HepG2 (cell line): Measurements from ENCODE around the gene UACA. TPM values are rescaled to one million over a fixed set of nuclear protein-coding genes. Genes with fewer than 3 reads are reported as not detected.
A peak's percentile ranks its signal among the peaks of the same experiment; 100 is the strongest.

Experiments used
- EP300 ChIP-seq, 3 experiments: sonication (generic) in 1 of 3; formaldehyde crosslinking in 1 of 3; IDR thresholded peaks; 2 replicates each; pipeline versions ENCODE4 v1.5.1 to v1.6.1; 2011 to 2020; ENCODE audit warnings: low read depth in 2 of 3, low read length in 2 of 3, borderline replicate concordance in 1 of 3, improper control_type of control experiment in 1 of 3, mild to moderate bottlenecking in 1 of 3, missing genetic modification reagents in 1 of 3, moderate library complexity in 1 of 3
- FOXP1 ChIP-seq, 2 experiments: fragments of 450-650 bp in 1 of 2; IDR thresholded peaks; 2 replicates each; pipeline ENCODE4 v1.6.1; 2017 to 2018; ENCODE audit warnings: antibody characterized with exemption in 1 of 2
- HNRNPUL1 ChIP-seq: fragments of 200-400 bp; formaldehyde crosslinking; IDR thresholded peaks from 2 replicates; pipeline ENCODE4 v1.6.1; 2017; ENCODE audit warnings: low read depth, mild to moderate bottlenecking, low read length, moderate library complexity
- MED1 ChIP-seq: sonication (generic); formaldehyde crosslinking; IDR thresholded peaks from 2 replicates; pipeline ENCODE4 v1.4.0; 2020; ENCODE audit warnings: missing genetic modification reagents
- SALL1 ChIP-seq: sonication (generic); formaldehyde crosslinking; IDR thresholded peaks from 2 replicates; pipeline ENCODE4 v1.8.0; 2022; ENCODE audit warnings: mild to moderate bottlenecking, missing genetic modification reagents
- ZMYM4 ChIP-seq: sonication (generic); formaldehyde crosslinking; IDR thresholded peaks from 2 replicates; pipeline ENCODE4 v1.8.1; 2023; ENCODE audit warnings: mild to moderate bottlenecking, missing genetic modification reagents
- ZNF337 ChIP-seq: sonication (generic); formaldehyde crosslinking; IDR thresholded peaks from 2 replicates; pipeline ENCODE4 v1.5.1; 2020; ENCODE audit warnings: missing genetic modification reagents, low read depth, mild to moderate bottlenecking, borderline replicate concordance
- ZNF776 ChIP-seq: sonication (generic); formaldehyde crosslinking; IDR thresholded peaks from 2 replicates; pipeline ENCODE4 v1.4.0; 2020; ENCODE audit warnings: mild to moderate bottlenecking, missing genetic modification reagents
- polyA plus RNA-seq, 8 experiments: library from polyadenylated mRNA; depleted of rRNA in 3 of 8; stranded (reverse) in 7 of 8; unstranded in 1 of 8; fragments of >200 nt; fragmentation: Illumina TruSeq in 4 of 8; extraction: Trizol in 4 of 8; gene quantifications; 2 replicates each; pipeline versions ENCODE4 v1.2.1 to v1.2.3, GENCODE V29; 2011 to 2016; ENCODE audit warnings: low read depth in 4 of 8, missing spikeins in 1 of 8, mixed read lengths in 1 of 8; ENCODE audit not compliant: insufficient read depth in 1 of 8
- total RNA-seq, 5 experiments: library from RNA; depleted of rRNA; stranded (reverse); fragments of >200 nt; fragmentation: Illumina TruSeq; extraction: Trizol; gene quantifications; 2 replicates each; pipeline ENCODE4 v1.2.3, GENCODE V29; 2016; ENCODE audit warnings: low read depth in 1 of 5
- TF ChIP-seq, protein P1 (sequence below): sonication (generic); formaldehyde crosslinking; IDR thresholded peaks from 2 replicates; pipeline ENCODE4 v1.9.0; 2021; ENCODE audit warnings: missing genetic modification reagents, mild to moderate bottlenecking, borderline replicate concordance
- TF ChIP-seq, protein P2 (sequence below): IDR thresholded peaks from 2 replicates; pipeline ENCODE4 v1.6.1; 2016; ENCODE audit warnings: low read depth
- TF ChIP-seq, protein P3 (sequence below): sonication (generic); formaldehyde crosslinking; IDR thresholded peaks from 2 replicates; pipeline ENCODE4 v1.4.0; 2020; ENCODE audit warnings: missing genetic modification reagents
- TF ChIP-seq, protein P4 (sequence below): sonication (generic); formaldehyde crosslinking; IDR thresholded peaks from 2 replicates; pipeline ENCODE4 v1.8.0; 2022; ENCODE audit warnings: mild to moderate bottlenecking, missing genetic modification reagents

The UACA gene
- total and polyA plus RNA-seq, 2 of the 13 experiments (the other 11 are each of a cell fraction or from before 2014, with no cell fraction given): 17.8 to 39.2 TPM

DNA sequence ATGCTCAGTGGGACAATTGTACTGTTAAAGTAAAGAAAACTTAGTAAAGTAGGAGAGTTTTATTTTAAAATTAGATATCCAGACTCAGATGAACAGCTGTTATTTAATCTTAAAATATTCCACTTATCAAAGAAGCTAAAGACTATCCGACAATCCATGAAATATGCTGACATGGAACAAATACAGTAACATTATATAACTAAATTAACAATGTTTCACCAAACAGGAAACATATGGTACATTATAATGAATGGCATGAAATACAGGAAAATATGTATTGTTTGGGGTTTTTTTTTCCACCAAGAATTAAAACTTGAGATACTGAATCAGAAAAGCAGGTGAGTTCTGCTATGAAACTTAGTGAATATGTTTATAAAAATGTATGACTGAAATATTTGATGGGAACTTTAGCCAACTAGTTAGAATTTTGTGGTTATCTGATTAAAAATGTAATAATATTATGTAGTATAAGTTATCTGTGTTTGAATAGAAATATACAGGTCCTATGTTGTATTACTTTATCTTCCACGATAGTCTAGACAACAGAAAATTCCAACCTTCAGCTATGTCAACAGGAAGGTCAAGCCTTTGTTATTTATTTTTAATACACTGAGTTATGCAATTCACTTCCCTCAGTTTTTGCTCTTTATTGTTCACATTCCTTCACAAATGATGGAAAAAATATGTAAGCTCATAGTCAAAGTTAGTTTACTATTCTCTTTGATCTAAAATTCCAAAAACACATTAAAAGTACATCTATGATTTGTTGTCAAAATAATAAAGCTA, 72.7 kb downstream of the UACA start (continued):
- TF ChIP-seq, protein P1, sequence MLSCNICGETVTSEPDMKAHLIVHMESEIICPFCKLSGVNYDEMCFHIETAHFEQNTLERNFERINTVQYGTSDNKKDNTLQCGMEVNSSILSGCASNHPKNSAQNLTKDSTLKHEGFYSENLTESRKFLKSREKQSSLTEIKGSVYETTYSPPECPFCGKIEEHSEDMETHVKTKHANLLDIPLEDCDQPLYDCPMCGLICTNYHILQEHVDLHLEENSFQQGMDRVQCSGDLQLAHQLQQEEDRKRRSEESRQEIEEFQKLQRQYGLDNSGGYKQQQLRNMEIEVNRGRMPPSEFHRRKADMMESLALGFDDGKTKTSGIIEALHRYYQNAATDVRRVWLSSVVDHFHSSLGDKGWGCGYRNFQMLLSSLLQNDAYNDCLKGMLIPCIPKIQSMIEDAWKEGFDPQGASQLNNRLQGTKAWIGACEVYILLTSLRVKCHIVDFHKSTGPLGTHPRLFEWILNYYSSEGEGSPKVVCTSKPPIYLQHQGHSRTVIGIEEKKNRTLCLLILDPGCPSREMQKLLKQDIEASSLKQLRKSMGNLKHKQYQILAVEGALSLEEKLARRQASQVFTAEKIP (CRISPR knock-in tag): no peak
- TF ChIP-seq FOXP1 (IDR thresholded peaks at IDR 0.05) (no peak), FOXP1 (CRISPR knock-in tag; IDR thresholded peaks at IDR 0.05) (peak; percentile 63), ZNF337 (CRISPR knock-in tag) (no peak), SALL1 (CRISPR knock-in tag) (no peak), ZMYM4 (no peak), EP300 (IDR thresholded peaks at IDR 0.05; ENCODE audit: low read depth in 2 of 2, low read length in 2 of 2) (peak in 1 of 2 experiments; percentile 59; a peak in 1 of 4 replicates), EP300 (CRISPR knock-in tag; IDR thresholded peaks at IDR 0.05; ENCODE audit: borderline replicate concordance) (no peak), HNRNPUL1 (no peak), MED1 (no peak), ZNF776 (no peak)
- TF ChIP-seq, protein P2, sequence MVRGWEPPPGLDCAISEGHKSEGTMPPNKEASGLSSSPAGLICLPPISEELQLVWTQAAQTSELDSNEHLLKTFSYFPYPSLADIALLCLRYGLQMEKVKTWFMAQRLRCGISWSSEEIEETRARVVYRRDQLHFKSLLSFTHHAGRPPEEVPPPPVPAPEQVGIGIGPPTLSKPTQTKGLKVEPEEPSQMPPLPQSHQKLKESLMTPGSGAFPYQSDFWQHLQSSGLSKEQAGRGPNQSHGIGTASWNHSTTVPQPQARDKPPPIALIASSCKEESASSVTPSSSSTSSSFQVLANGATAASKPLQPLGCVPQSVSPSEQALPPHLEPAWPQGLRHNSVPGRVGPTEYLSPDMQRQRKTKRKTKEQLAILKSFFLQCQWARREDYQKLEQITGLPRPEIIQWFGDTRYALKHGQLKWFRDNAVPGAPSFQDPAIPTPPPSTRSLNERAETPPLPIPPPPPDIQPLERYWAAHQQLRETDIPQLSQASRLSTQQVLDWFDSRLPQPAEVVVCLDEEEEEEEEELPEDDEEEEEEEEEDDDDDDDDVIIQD (CRISPR knock-in tag): peak; percentile 42; the same call in 1 of the 2 replicates
- TF ChIP-seq, protein P3, sequence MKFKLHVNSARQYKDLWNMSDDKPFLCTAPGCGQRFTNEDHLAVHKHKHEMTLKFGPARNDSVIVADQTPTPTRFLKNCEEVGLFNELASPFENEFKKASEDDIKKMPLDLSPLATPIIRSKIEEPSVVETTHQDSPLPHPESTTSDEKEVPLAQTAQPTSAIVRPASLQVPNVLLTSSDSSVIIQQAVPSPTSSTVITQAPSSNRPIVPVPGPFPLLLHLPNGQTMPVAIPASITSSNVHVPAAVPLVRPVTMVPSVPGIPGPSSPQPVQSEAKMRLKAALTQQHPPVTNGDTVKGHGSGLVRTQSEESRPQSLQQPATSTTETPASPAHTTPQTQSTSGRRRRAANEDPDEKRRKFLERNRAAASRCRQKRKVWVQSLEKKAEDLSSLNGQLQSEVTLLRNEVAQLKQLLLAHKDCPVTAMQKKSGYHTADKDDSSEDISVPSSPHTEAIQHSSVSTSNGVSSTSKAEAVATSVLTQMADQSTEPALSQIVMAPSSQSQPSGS (CRISPR knock-in tag): no peak
- TF ChIP-seq, protein P4, sequence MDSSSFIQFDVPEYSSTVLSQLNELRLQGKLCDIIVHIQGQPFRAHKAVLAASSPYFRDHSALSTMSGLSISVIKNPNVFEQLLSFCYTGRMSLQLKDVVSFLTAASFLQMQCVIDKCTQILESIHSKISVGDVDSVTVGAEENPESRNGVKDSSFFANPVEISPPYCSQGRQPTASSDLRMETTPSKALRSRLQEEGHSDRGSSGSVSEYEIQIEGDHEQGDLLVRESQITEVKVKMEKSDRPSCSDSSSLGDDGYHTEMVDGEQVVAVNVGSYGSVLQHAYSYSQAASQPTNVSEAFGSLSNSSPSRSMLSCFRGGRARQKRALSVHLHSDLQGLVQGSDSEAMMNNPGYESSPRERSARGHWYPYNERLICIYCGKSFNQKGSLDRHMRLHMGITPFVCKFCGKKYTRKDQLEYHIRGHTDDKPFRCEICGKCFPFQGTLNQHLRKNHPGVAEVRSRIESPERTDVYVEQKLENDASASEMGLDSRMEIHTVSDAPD (CRISPR knock-in tag): no peak
